GM18951 (cell line): Measurements from ENCODE around the gene MPIG6B.

Source experiments
- POLR2A ChIP-seq: IDR thresholded peaks from 4 replicates; pipeline ENCODE4 v1.6.1; 2011; ENCODE audit warnings: mild to moderate bottlenecking; ENCODE audit not compliant: insufficient read length, insufficient read depth; ENCODE audit errors: extremely low read depth
- in situ Hi-C: fragments of 300-500 bp; cut with MboI; formaldehyde crosslinking; loops from one replicate; pipeline ENCODE4 v1.12.0; 2022; ENCODE audit warnings: low sequenced_read_pairs, mixed read lengths, inconsistent platforms; ENCODE audit not compliant: unreplicated experiment

Gene MPIG6B

DNA sequence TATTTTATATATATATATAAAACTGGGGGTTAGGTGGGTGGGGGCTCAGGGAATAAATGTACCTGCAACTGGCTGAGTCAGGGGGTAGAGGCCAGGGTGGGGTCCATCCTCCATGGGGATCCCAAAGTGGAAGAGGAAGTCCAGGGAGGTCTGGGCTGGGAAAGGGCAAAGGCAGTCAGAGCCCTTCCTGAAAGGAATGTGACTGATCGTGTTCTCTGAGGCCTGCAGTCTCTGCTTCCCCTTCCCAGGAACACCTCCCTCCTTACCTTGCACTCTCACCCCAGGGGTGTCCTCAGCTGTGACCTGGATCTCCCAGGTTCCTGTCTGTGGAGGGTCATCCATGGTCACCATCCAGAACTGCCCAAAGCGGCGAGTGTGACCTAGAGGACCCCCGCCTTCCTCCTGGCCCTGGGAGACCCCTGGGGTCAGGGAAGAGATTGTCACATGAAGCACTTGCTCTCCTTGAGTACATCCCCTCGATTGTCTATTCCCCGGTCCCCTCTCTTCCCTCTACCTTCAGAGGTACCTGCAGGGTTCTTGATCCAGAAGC, 44.0 kb downstream of the MPIG6B start:
- in situ Hi-C loops = no loop called here
- no peak for TF ChIP-seq POLR2A

DNA sequence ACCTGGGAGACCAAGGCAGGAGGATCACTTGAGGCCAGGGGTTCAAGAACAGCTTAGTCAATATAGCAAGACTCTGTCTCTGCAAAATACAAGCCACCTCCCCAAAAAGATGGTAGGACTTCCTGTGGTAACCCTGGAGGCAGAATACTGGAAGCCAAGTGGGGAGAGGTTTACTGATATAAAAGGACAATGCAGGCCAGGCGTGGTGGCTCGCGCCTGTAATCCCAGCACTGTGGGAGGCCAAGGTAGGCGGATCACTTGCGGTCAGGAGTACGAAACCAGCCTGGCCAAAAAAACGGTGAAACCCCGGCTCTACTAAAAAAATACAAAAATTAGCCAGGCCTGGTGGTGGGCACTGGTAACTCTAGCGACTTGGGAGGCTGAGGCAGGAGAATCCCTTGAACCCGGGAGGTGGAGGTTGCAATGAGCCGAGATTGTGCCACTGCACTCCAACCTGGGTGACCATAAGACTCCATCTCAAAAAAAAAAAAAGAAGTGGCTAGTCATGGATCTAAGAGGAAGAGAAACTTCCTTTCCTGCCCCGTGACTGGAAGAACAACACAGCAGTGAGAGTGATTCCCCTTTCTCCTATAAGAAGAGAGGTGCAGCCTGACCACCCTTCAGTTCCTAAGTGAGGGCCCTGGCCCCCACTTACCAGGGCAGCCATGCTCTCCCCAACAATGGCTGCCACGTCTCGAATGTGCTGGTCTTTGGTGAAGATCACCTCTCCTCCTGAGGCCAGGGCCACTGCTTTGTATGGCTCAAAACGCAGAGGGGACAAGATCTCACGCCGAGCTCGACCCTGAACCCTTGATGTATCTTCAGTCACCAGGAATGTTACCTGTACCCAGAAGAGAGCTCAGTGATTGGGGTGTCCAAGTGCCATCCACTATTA, 45.4 kb downstream of the MPIG6B start:
- in situ Hi-C loops = no loop called here

DNA sequence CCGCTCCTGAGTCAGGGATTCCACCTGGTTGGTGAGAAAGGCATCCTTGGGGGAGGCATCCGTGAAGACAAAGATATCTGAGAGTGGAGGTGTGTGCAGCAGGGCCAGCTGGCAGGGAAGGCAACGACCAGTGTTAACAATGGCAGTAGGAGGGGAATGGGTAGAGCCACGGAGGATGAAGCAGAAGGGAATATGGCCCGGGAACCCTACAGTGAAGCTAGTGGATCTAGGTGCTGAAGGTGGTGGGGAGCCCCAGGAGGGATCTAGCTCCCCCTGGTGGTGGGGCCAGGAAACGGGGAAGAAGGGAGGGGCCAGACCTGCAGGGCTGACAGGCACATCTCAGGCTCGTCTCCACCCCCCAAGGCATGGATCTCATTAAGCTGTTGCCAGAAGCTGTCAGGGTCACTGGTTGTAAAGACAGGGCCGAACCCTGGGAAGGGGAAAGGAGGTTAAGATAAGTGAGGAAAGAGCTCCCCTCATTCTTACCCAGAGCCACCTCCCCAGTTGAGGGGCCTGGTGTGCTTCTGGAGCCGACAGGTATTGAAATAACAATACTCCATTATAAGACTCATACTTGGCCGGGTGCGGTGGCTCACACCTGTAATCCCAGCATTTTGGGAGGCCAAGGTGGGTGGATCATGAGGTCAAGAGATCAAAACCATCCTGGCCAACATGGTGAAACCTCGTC, 46.7 kb downstream of the MPIG6B start:
- in situ Hi-C loops = no loop called here
- TF ChIP-seq POLR2A = no peak

More for the DNA sequence above, 45.4 kb downstream of the MPIG6B start:
- TF ChIP-seq POLR2A = no peak

DNA sequence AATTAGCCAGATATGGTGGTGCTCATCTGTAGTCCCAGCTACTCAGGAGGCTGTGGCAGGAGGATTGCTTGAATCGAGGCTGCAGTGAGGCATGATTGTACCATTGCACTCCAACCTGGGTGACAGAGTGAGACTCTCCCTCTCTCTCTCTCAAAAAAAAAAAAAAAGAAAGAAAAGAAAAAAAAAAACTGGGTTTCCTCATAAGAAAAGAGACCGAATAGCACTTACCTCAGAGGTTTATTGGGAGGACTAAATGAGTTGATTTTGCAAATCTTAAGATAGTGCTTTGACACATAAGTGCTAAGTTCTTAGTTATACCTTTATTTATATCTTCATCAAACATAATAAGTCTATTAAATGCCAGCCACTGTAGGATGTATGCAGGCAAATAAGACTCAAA, 47.7 kb downstream of the MPIG6B start:
- in situ Hi-C loops = no loop called here
- no peak for TF ChIP-seq POLR2A

DNA sequence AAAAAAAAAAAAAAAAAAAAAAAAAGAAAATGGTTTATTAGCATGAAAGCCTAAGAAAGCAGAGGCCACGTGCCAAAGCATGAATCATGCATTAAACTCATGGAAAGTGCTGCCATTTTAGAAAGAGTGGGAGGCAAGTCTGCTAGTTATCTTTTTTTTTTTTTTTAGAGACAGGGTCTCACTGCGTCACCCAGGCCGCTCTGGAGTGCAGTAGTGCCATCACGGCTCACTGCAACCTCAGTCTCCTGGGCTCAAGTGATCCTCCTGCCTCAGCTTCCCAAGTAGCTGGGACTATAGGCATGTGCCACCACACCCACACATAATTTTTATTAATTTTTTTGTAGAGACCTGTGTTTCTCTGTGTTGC, 48.8 kb downstream of the MPIG6B start:
- in situ Hi-C loops = no loop called here
- TF ChIP-seq POLR2A = no peak

DNA sequence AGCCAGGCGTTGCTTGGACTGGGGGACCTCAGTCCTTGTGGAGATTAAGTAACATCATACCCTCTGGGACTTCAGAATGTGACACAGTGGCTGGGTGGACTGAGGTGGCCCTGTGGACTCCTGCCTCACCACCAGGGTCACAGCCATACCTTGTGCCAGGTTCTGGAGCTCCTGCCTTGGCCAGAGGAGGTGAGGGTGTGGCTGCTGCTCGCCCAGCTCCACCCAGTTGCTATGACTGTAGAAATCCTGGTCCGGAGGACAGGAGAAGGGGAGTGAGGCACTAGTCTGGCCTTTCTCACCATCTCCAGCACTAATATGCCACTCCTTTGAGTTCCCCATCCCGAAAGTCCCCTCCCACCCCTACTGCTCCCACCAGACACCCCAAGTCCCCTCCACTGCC, 52.0 kb downstream of the MPIG6B start:
- no peak for TF ChIP-seq POLR2A
- in situ Hi-C loops = no loop called here

DNA sequence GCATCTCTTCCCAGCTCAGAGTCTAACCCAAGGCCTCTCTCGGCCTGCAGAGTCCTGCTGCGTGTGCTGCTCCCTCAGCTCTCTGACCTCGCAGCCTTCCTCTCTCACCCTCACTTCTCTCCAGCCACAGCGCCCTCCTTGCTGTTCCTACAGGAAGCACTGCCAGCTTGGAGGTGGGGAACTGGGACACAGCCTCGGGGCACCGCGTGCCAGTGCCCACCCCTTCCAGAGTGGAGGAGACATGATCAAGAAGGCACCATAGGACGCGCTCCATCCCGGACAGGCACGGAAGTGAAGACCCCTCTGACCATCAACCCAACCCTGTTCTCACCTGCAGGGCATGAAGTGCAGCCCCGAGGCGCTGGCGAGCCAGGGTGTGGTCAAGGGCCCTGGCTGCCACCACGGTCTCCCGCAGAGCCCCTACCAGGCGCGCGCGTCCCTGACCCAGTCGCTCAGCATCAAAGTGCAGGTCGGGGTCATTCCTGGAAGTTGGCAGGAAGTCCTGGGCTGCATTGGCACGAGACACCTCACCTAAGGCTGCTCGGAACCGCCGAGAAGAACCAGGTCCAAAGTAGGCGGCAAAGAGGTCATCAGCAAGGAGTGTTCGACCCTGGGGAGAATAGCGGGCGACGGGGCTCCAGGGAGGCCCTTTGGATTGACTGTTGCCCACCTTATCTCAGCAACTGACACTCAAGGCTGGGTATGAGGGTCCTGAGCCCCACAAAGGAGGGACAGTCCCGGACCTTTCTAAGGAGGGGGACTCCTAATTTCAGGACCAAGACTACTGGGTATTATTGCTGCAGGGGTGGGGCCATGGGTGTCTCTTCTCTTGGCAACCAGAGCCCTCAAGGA, 52.7 kb downstream of the MPIG6B start:
- in situ Hi-C loops = no loop called here
- TF ChIP-seq POLR2A = no peak
